Neuron (in vitro differentiated cells): ENCODE results near the gene SPN.
"Not testable (repeated sequence)": the region's sequence is repeated elsewhere in the genome, so short reads cannot be mapped to it uniquely, and the experiment has no call there.

Experiments
- H2AFZ ChIP-seq: one replicate; pipeline ENCODE4 v1.6.1; 2013; ENCODE audit warnings: low read depth, mild to moderate bottlenecking, inconsistent platforms, low read length, moderate library complexity
- H3K27me3 ChIP-seq: one replicate; pipeline ENCODE4 v1.6.1; 2013; ENCODE audit warnings: low read length; ENCODE audit not compliant: insufficient read depth
- H3K36me3 ChIP-seq: one replicate; pipeline ENCODE4 v1.6.1; 2013; ENCODE audit warnings: low read length; ENCODE audit not compliant: insufficient read depth
- H3K4me1 ChIP-seq: one replicate; pipeline ENCODE4 v1.6.1; 2013; ENCODE audit warnings: low read length; ENCODE audit not compliant: insufficient read depth
- H3K4me3 ChIP-seq: 2 replicates; pipeline ENCODE4 v1.5.1; 2013; ENCODE audit warnings: mild to moderate bottlenecking, low read length, moderate library complexity
- H3K9me3 ChIP-seq: one replicate; pipeline ENCODE4 v1.6.1; 2013; ENCODE audit warnings: low read length

SPN gene

GRCh38 chr16:29694384-29695195 lies 31.5 kb downstream of the SPN start:
- H3K27me3 ChIP-seq = no peaks in the 10 kb centered on the region
- H3K4me1 ChIP-seq = no peaks in the 10 kb centered on the region
- H3K36me3 ChIP-seq = peaks cover 5% of the 10 kb centered on the region
- no peak overlapping the region for H2AFZ ChIP-seq
- no peak overlapping the region for H3K4me3 ChIP-seq
- H3K9me3 ChIP-seq = peaks cover 14% of the 10 kb centered on the region

GRCh38 chr16:29695675-29696074 lies 32.6 kb downstream of the SPN start:
- not testable (repeated sequence) for H2AFZ ChIP-seq, H3K4me3 ChIP-seq, H3K36me3 ChIP-seq, H3K4me1 ChIP-seq, H3K9me3 ChIP-seq, H3K27me3 ChIP-seq

GRCh38 chr16:29696881-29697331 lies 33.9 kb downstream of the SPN start:
- Histone ChIP-seq H3K4me3 (no peak overlapping the region), H3K27me3 (no peaks in the 10 kb centered on the region), H3K36me3 (peaks cover 5% of the 10 kb centered on the region), H3K4me1 (no peaks in the 10 kb centered on the region), H3K9me3 (peaks cover 4% of the 10 kb centered on the region), H2AFZ (no peak overlapping the region)

- H3K9me3 ChIP-seq = peaks cover 3% of the 10 kb centered on the region
- H3K27me3 ChIP-seq = no peaks in the 10 kb centered on the region
- H3K4me1 ChIP-seq = no peaks in the 10 kb centered on the region
- H2AFZ ChIP-seq = no peak overlapping the region
- H3K4me3 ChIP-seq = no peak overlapping the region
- peaks cover 5% of the 10 kb centered on the region for H3K36me3 ChIP-seq
Observed at GRCh38 chr16:29697391-29697790, 34.3 kb downstream of the SPN start.

- H3K4me3 ChIP-seq = no peak overlapping the region
- H3K9me3 ChIP-seq = peaks cover 3% of the 10 kb centered on the region
- H3K36me3 ChIP-seq = peaks cover 5% of the 10 kb centered on the region
- no peaks in the 10 kb centered on the region for H3K4me1 ChIP-seq
- no peak overlapping the region for H2AFZ ChIP-seq
- no peaks in the 10 kb centered on the region for H3K27me3 ChIP-seq
Observed at GRCh38 chr16:29698042-29698441, 35.0 kb downstream of the SPN start.

- no peaks in the 10 kb centered on the region for H3K4me1 ChIP-seq
- H3K36me3 ChIP-seq = peaks cover 5% of the 10 kb centered on the region
- no peak overlapping the region for H2AFZ ChIP-seq
- H3K4me3 ChIP-seq = no peak overlapping the region
- no peaks in the 10 kb centered on the region for H3K27me3 ChIP-seq
- peaks cover 3% of the 10 kb centered on the region for H3K9me3 ChIP-seq
Observed at GRCh38 chr16:29698484-29699323, 35.7 kb downstream of the SPN start.

GRCh38 chr16:29699324-29700219 lies 36.5 kb downstream of the SPN start:
- Histone ChIP-seq H3K27me3 (no peaks in the 10 kb centered on the region), H3K4me1 (no peaks in the 10 kb centered on the region), H3K36me3 (peaks cover 5% of the 10 kb centered on the region), H3K4me3 (no peak overlapping the region), H3K9me3 (peaks cover 3% of the 10 kb centered on the region), H2AFZ (no peak overlapping the region)

GRCh38 chr16:29700253-29700987 lies 37.4 kb downstream of the SPN start:
- H2AFZ ChIP-seq = no peak overlapping the region
- no peak overlapping the region for H3K4me3 ChIP-seq
- peaks cover 3% of the 10 kb centered on the region for H3K9me3 ChIP-seq
- H3K36me3 ChIP-seq = peaks cover 5% of the 10 kb centered on the region
- no peaks in the 10 kb centered on the region for H3K27me3 ChIP-seq
- no peaks in the 10 kb centered on the region for H3K4me1 ChIP-seq

GRCh38 chr16:29701214-29701555 lies 38.1 kb downstream of the SPN start:
- Histone ChIP-seq H2AFZ (no peak overlapping the region), H3K36me3 (peaks cover 5% of the 10 kb centered on the region), H3K9me3 (peaks cover 3% of the 10 kb centered on the region), H3K4me3 (no peak overlapping the region), H3K4me1 (no peaks in the 10 kb centered on the region), H3K27me3 (no peaks in the 10 kb centered on the region)

- peaks cover 3% of the 10 kb centered on the region for H3K36me3 ChIP-seq
- no peaks in the 10 kb centered on the region for H3K4me1 ChIP-seq
- peaks cover 3% of the 10 kb centered on the region for H3K9me3 ChIP-seq
- H3K4me3 ChIP-seq = no peak overlapping the region
- H2AFZ ChIP-seq = no peak overlapping the region
- H3K27me3 ChIP-seq = no peaks in the 10 kb centered on the region
Observed at GRCh38 chr16:29702269-29702668, 39.2 kb downstream of the SPN start.

GRCh38 chr16:29705030-29705429 lies 42.0 kb downstream of the SPN start:
- H3K27me3 ChIP-seq = no peaks in the 10 kb centered on the region

GRCh38 chr16:29707160-29707559 lies 44.1 kb downstream of the SPN start:
- not testable (repeated sequence) for H2AFZ ChIP-seq, H3K27me3 ChIP-seq, H3K4me1 ChIP-seq, H3K9me3 ChIP-seq, H3K4me3 ChIP-seq, H3K36me3 ChIP-seq

More at GRCh38 chr16:29705030-29705429, 42.0 kb downstream of the SPN start:
- H3K36me3 ChIP-seq = no peaks in the 10 kb centered on the region
- H3K4me3 ChIP-seq = no peak overlapping the region
- no peaks in the 10 kb centered on the region for H3K9me3 ChIP-seq
- no peak overlapping the region for H2AFZ ChIP-seq
- H3K4me1 ChIP-seq = no peaks in the 10 kb centered on the region
